Stimulated activated CD8-positive, alpha-beta memory T cell treated with anti-CD3 and anti-CD28 coated beads, Interleukin-4, amount 100 ng/mL, for 48 hours (primary cell): Measurements from ENCODE around the gene NAV3.

Source experiments
- DNase-seq: peaks from one replicate; pipeline ENCODE4 v3.0.0-alpha.2; 2020

The NAV3 gene

GRCh38 chr12:77830583-77831351 lies at the start of gene NAV3:
Gene NAV3, plus strand, starts transcription at chr12:77830894. Its CDS starts 568 bp downstream, at chr12:77831462.
- DNase-seq: no peak

GRCh38 chr12:77782034-77782433 lies 48.7 kb upstream of the NAV3 start:
- no peak for DNase-seq

GRCh38 chr12:77782766-77783165 lies 47.9 kb upstream of the NAV3 start:
- no peak for DNase-seq

GRCh38 chr12:77785211-77785610 lies 45.5 kb upstream of the NAV3 start:
- no peak for DNase-seq

GRCh38 chr12:77786675-77787074 lies 44.0 kb upstream of the NAV3 start:
- no peak for DNase-seq

GRCh38 chr12:77788231-77789168 lies 42.2 kb upstream of the NAV3 start:
- no peak for DNase-seq

- no peak for DNase-seq
Observed at GRCh38 chr12:77795699-77796098, 35.0 kb upstream of the NAV3 start.

- DNase-seq: no peak
Observed at GRCh38 chr12:77796775-77797174, 33.9 kb upstream of the NAV3 start.

GRCh38 chr12:77800501-77800900 lies 30.2 kb upstream of the NAV3 start:
- DNase-seq: no peak

GRCh38 chr12:77808534-77808933 lies 22.2 kb upstream of the NAV3 start:
- DNase-seq: no peak

GRCh38 chr12:77813558-77813957 lies 17.1 kb upstream of the NAV3 start:
- no peak for DNase-seq

GRCh38 chr12:77814386-77814785 lies 16.3 kb upstream of the NAV3 start:
- DNase-seq: no peak

GRCh38 chr12:77816196-77816595 lies 14.5 kb upstream of the NAV3 start:
- DNase-seq: no peak

- DNase-seq: no peak
Observed at GRCh38 chr12:77817276-77817675, 13.4 kb upstream of the NAV3 start.

GRCh38 chr12:77818351-77818750 lies 12.3 kb upstream of the NAV3 start:
- no peak for DNase-seq

- DNase-seq: no peak
Observed at GRCh38 chr12:77821699-77822203, 8.9 kb upstream of the NAV3 start.

- no peak for DNase-seq
Observed at GRCh38 chr12:77833329-77833728, 2.6 kb downstream of the NAV3 start.

- no peak for DNase-seq
Observed at GRCh38 chr12:77834618-77835017, 3.9 kb downstream of the NAV3 start.

GRCh38 chr12:77835969-77836368 lies 5.3 kb downstream of the NAV3 start:
- DNase-seq: no peak

GRCh38 chr12:77837876-77838291 lies 7.2 kb downstream of the NAV3 start:
- no peak for DNase-seq

GRCh38 chr12:77841521-77841920 lies 10.8 kb downstream of the NAV3 start:
- no peak for DNase-seq

GRCh38 chr12:77842430-77842829 lies 11.7 kb downstream of the NAV3 start:
- no peak for DNase-seq

- no peak for DNase-seq
Observed at GRCh38 chr12:77845831-77846230, 15.1 kb downstream of the NAV3 start.

GRCh38 chr12:77847060-77847541 lies 16.4 kb downstream of the NAV3 start:
- no peak for DNase-seq
